Right renal cortex interstitium (tissue), 3 donors: Measurements from ENCODE around the gene INCENP. TPM values are rescaled to one million over a fixed set of nuclear protein-coding genes. Genes with fewer than 3 reads are reported as not detected.

Source experiments
- DNase-seq, 3 donors: peaks; one replicate each; pipeline ENCODE4 v3.0.0-alpha.2; 2013; ENCODE audit warnings: low read depth in 3 of 3, low spot score in 2 of 3
- polyA plus RNA-seq, 3 donors: library from polyadenylated mRNA; unstranded; fragments of 120-200 nt; gene quantifications; one replicate each; pipeline ENCODE4 v1.2.1, GENCODE V29; 2013; ENCODE audit not compliant: insufficient read length in 3 of 3

Gene INCENP
- polyA plus RNA-seq, 3 donors = 29.3 to 36.8 (median 29.8) TPM

DNA sequence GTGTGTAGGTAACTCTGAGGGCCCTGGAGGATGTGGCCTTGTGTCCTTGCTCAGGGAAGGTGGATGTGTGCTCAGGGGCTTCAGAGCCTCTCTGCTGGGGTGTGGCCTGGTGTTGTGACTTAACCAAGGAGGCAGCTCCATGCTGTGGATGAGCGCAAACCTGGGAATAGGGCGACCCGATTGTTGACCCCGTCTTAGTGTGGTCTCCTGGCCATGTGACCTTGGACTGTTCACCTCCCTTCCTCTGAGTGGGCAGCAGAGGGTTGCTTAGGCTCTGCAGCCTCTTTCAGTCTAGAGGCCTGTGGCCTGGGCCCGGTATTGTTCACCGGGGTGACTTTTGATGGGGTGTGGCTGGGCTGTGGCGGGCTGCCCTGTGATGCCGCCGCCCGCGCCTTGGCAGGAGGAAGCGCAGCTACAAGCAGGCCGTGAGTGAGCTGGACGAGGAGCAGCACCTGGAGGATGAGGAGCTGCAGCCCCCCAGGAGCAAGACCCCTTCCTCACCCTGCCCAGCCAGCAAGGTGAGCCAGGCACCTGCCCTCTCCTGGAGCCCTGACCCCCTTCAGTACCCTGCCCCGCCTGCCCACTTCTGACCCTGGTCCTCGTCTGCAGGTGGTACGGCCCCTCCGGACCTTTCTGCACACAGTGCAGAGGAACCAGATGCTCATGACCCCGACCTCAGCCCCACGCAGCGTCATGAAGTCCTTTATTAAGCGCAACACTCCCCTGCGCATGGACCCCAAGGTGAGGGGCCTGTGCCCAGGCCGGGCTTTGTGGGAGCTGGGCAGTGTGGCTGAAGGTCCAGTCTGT, 16.7 kb downstream of the INCENP start:
- no peak for DNase-seq

DNA sequence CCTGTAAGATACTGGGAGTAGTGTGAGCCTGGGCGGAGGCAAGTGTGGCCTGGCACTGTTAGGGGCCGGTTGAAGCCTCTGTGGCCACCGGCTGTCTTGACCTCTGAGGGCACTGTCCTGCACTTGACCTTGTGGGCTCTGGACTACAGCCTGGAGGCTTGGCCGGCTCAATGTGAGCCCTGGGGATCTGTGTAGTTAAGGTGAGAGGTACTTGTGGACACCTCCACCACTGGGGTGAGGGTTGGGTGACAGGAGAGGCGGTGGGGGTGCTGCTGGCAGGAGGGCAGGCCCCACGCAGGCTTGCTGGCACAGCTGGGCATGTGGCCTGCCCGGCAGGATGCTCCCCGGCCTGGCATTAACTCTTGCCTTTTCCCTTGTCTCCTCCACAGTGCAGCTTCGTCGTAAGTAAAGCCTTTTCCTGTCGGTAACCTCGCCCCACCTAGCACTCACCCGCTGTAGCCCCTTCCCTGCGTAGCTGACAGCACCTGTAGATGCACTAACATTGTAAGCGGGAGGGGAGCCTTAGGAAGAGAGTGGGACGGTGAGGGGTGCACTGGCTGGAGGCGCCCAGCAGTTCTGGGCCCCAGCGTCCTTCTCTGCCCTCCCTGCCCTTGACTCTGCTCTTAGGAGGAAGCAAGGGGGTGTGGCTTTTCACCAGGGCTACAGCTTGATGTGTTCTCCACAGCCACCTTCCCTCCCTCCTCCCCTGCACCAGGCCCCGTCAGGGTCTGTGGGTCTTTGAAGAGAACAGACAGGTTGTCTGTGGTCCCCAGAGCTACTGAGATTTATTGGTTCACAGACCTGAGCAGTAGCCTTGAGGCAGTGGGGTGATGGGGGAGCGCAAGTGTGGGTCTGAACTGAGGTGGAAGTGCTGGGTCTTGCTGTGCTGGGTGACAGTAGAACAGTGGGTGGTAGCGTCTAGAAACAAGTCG, 17.6 kb downstream of the INCENP start:
- DNase-seq = no peak

DNA sequence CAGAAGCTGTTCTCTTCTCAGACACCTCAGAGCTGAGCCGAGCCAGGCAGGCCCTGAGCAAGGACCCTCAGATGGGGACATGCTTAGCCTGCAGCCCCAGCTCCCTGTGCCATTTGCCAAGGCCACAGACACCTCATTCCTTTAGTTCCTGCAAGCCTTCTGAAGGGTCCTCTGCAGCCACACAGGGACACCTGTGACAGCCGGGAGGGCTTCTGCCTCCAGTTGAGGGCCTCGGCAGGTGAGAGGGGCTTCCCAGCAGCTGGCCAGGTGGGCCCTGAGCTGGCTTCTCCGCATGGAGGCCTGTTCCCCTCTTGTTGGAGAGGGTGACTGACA, 18.2 kb downstream of the INCENP start:
- DNase-seq = no peak

DNA sequence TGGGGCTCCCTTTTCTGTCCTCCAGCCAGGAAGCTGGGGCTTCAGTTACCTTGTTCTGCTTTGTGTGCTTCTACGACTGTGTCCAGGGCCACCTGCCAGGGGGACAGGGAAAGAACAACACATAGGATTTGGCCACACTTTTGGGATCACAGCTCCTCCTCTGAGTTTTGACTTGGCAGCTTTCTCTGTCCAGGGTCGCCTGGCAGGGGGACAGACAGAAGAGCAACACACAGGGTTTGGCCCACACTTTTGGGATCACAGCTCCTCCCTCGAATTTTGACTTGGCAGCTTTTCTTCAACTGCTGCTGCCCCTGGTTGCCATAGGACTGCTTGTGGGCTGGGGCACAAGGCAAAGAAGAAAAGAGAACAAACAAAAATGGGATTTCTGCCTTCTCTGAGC, 19.1 kb downstream of the INCENP start:
- no peak for DNase-seq

DNA sequence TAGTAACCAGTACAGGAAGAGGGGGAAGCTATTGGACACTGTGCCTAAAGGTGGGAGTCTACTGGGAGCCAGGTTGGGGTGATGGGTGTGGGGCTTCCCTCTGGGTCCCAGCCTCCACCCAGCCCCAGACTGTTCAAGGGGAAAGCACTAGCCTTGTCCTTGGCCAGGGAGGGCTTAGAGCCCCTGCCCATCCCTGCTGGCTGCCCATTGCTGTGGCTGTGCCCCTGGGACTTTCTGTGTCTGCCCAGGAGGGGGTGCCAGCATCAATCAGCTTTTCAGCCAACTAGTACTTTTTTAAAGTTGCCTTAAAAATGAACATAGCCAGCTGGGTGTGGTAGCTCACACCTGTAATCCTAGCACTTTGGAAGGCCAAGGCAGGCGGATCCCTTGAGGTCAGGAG, 19.9 kb downstream of the INCENP start:
- DNase-seq = no peak

DNA sequence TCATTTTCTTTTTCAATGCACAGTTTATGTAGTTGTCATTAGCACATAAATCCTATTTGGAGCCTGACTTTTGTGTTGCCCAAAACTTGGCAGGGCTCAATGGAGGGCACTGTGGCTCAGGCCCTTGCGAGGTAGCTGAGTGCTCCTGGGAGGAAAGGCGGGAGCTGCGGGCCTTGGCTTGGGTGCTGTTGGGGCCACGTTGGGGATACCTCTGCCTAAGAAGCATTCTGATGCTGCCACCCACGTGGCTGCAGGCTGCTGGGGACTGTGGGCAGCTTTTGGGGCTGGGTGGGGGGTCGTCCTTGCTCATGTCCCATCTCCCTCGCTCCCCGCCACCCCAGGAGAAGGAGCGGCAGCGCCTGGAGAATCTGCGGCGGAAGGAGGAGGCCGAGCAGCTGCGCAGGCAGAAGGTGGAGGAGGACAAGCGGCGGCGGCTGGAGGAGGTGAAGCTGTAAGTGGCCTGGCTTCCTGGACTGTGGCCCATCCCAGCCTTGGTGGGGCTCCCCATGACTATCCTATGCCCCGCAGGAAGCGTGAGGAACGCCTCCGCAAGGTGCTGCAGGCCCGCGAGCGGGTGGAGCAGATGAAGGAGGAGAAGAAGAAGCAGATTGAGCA, 20.9 kb downstream of the INCENP start:
- no peak for DNase-seq

DNA sequence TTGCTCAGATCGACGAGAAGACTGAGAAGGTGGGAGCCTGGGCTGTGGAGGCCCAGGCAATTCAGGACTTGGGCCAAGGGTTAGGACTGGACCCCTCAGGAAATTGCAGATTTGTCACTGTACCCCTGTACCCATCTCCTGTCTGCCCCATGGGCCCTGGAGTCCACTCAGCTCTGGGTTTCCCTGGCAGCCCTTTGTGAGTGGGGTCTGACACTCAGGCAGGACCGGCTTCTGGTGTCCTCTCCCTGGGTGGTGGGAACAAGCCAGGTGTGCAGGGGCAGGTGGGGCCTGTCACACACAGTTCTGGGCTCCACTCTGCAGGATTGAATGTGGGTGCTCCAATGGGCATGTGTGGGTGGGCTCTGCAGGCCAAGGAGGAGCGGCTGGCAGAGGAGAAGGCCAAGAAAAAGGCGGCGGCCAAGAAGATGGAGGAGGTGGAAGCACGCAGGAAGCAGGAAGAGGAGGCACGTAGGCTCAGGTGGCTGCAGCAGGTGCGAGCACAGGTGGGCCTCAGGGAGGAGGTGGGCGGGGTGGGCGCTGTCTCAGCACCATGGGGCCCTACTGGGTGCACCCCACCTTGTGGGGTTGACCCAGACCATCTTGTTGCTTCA, 21.6 kb downstream of the INCENP start:
- no peak for DNase-seq

DNA sequence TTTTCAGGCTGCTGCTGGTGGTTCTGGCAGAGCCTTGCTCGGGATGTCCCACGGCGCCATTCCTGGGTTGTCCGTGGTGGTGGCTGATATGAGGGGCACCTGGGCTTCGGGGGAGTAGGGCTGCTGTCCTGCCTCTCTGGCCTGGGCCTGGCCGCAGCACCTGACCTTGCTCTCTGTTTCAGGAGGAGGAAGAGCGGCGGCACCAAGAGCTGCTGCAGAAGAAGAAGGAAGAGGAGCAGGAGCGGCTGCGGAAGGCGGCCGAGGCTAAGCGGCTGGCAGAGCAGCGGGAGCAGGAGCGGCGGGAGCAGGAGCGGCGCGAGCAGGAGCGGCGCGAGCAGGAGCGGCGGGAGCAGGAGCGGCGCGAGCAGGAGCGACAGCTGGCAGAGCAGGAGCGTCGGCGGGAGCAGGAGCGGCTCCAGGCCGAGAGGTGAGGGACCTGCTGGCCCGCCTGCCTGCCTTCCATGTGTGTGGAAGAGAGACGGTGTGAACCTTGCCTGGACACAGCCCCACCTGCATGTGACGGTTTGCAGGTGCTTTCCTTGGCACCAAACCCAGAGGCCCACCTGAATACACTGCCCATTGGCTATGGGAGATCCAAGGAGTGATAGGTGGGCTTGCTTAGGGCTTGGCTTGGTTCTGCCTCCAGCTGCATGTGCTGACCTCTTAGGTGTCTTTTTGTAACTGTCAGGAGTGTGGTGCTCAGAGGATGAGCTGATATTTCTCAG, 22.8 kb downstream of the INCENP start:
- DNase-seq = no peak

DNA sequence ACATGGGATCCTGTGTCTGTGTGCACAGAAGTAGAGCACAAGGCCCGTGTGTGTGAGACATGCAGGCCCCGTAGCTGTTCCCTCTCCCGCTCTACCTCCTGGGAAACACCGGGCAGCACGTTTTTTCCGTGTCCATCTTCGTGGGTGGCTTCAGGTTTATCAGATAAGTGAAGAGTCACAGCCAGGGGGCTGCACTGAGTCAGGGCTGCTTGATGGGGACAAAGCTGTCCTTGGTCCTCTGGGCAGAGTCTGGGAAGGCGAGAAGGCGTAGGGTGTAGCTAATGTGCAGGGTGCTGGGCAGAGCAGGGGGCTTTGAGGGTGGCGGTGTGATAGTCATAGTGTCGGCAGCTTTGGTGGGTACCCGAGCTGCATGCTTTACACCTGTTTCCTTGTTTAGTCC, 23.7 kb downstream of the INCENP start:
- DNase-seq = no peak

DNA sequence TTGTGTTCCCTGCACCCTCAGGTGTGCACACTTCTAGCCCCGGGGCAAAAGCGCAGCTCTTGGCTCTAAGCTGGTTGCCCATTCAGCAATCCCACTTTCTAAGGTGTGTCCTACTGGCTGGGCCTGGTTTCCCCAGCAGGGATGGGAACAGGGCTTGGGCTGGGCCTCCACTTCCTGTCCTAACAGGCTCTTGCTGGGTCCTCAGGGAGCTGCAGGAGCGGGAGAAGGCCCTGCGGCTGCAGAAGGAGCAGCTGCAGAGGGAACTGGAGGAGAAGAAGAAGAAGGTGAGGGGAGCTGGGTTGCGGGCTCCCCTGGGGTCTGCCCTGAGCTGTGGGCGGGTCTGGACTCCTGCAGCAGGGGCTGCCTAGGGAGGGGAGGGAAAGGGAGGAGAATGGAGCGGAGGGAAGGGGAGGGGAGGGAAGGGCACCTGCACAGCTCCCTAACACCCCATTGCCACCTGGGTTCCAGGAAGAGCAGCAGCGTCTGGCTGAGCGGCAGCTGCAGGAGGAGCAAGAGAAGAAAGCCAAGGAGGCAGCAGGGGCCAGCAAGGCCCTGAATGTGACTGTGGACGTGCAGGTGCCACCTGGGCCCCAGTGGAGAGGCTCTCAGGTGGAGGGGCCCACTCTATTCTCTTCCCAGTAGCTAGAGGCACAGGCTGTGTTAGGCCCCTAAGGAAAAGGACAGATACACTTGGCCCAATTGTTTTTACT, 24.6 kb downstream of the INCENP start:
- DNase-seq = no peak

DNA sequence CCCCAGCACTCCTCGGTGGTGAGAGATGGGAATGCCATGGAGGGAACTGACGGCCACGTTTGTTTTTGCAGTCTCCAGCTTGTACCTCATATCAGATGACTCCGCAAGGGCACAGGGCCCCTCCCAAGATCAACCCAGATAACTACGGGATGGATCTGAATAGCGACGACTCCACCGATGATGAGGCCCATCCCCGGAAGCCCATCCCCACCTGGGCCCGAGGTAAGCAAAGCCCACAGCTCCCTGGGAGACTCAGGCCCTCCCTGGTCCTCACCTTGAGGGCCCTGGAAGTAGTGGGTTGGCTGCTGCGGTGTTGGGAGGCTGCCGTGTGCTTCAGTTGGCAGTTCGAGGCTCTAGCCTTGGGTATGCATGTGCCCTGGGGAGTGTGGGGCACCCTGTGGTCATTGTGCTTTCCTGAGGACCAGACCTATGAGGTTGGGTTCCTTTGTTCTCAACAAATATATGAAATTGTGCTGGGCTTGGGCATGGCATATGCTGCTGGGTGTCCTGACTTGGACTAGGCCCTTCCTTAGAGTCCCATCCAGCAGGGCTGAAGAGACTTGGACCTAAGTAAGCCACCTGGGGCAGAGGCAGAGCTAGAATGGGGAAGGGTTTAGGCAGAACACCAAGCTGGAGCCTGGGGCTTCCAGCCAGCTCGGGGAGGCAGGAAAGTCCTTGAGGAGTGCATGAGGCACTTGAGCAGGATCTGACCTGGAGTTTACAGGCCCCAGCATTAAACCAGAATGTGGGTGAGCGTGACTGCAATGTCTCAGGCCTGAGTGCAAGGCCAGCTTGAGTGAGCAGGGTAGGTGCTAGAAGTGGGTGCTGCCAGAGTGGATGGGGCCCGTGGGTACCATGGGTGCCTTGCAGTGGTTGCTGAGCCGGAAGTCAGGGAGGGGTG, 26.4 kb downstream of the INCENP start:
- no peak for DNase-seq

DNA sequence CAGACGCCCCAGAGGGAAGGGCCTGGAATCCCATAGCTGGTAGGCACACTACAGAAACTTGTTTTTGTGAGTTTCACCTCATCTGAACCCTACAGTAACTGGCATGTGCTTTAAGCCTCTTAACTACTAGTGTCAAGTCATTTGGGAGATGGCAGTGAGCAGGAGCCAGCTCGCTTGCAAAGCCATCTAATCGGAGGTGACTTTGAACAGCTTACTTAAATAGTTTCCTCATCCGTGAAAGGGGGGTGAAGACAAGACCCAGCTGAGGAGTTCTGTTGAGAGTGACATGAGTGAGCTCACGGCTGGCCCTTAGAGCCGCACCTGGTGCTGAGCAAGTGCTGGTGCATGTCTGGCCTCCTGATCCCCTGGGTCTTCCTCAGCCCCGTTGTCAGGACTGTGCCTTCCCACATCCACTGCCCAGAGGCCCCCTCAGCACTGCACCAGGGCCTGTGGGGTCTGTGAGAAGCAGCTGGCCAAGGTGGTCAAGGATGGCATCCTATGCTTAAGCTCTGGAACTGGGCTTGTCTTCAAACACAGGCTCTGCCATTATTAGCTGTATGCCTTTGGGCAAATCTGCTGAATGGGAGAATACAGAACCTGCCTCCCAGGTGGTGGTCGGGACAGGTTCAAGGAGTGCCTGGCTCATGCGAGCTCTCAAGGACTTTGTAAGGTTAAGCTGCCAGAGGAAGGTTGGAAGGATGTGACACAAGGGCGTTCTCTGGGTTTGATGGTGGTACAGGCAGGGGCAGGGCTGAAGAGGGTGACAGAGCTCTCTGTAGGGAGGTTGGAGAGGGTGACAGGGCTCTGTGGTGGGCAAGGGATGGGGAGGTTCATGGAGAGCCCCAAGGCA, 27.3 kb downstream of the INCENP start:
- DNase-seq = no peak

DNA sequence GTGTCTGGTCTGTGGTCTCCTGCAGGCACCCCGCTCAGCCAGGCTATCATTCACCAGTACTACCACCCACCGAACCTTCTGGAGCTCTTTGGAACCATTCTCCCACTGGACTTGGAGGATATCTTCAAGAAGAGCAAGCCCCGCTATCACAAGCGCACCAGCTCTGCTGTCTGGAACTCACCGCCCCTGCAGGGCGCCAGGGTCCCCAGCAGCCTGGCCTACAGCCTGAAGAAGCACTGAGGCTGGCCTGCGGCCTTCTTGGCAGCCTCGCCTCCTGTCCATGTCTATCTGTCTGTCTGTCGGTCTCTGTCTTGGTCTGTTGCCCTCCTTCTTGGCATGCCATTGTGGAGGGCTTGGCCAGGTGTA, 27.9 kb downstream of the INCENP start:
- DNase-seq = no peak

DNA sequence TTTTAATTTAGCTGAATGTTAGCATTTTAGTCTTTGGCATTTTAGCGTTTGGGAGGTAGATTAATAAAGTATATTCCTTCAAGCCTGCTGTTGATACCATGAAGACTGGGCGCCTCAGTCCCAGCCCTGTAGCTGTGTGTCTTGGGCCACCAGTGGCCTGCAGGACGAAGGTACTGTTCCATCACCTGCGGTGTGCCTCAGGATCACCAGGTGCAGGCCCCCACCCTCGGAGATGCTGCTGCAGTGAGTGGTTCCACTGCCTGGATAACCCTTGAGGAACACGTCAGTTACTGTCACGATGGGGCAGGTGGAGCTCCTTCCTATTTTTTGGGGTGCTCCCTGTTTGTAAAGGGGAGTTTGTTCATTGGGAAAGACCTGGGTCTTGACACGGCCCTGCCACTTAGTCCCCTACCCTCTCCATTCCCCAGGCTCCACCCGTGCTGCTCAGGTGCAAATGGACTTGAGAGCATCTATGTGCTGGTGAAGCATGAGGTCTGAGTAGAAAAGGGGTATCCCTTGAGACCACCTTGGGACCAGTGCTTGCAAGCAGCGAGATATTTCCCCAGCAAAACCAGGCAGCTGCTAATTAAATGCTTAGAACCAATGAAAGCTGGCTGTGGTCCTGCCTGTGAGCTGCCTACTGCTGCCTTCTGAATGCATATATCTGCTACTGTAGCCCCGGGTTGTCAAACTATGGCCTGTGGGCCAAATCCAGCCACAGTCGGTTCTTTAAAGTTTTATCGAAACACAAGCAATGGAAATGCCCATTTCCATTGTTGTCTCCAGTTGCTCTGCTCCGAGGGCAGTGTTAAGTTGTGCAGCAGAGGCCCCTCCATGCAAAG, 28.7 kb downstream of the INCENP start:
- DNase-seq = no peak

DNA sequence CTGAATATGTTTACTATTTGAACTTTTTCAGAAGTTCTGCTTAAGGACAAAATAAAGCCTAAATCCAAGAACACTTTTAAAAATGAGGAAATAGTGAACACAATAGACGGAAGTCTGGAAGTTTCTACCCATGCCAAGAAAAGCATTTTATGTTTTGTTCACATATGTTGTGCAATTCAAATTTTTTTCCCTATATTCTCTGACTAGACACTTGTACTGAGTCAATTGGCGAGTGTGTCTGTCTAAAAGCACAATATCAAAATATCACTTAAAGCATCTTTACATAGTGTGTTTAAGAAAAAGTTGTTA, 29.2 kb downstream of the INCENP start:
- DNase-seq = no peak

DNA sequence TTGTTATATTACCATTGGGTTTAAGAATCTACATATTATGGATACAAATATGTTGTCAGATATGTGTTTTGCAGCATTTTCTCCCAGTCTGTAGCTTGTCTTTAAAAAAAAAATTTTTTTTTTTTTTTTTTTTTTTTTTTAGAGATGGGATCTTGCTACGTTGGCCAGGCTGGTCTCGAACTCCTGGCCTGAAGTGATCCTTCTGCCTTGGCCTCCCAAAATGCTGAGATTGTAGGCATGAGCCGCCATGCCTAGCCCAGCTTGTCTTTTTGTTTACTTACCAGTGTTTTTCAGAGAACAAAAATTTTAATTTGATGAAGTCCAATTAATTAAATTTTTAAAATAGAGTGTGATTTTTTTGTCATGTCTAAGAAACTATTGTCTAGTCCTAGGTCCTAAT, 29.8 kb downstream of the INCENP start:
- DNase-seq = no peak

DNA sequence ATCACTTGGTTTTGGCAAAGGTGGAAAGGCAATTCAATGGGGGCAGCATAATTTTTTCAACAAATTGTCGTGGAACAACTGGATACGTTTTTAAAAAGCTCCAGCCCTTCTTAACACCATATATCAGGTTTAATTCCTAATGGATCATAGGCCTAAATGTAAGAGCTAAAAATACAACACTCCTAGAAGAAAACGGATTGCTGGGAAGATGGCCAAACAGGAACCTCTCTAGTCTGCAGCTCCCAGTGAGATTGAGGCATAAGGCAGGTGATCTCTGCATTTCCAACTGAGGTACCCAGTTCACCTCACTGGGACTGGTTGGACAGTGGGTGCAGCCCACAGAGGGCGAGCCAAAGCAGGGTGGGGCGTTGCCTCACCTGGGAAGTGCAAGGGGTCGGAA, 33.8 kb downstream of the INCENP start:
- DNase-seq = no peak
